ENCODE measurements around the gene ZNF536. TPM values are rescaled to one million over a fixed set of nuclear protein-coding genes. Genes with fewer than 3 reads are reported as not detected.

ZNF536 gene
- total and polyA plus RNA-seq, 2 donors (not counting 1 experiment from before 2014, with no cell fraction given): not detected

GRCh38 chr19:30376826-30377425 lies 4.7 kb downstream of the ZNF536 start:
- intact Hi-C loops (cut with micrococcal nuclease): no loop called here
- no peak overlapping the region for H2AFZ ChIP-seq (ENCODE audit: insufficient read depth, low read depth, low read length, poor library complexity, severe bottlenecking)
- H3K36me3 ChIP-seq (replicated peaks in 1 of 2; ENCODE audit: control extremely low read depth in 1 of 2, control insufficient read depth in 1 of 2, extremely low read depth in 1 of 2, insufficient read depth in 2 of 2, low read length in 1 of 2): no peaks in the 10 kb centered on the region
- ChIA-PET CTCF (no interaction called here), POLR2A (no interaction called here)
- H3K27me3 Mint-ChIP-seq: peaks cover 32% of the 10 kb centered on the region
- TF ChIP-seq CTCF (IDR thresholded peaks at IDR 0.05) (no peak), EZH2 (IDR thresholded peaks at IDR 0.05; ENCODE audit: borderline replicate concordance, insufficient read depth, low read depth, low read length, poor library complexity, severe bottlenecking) (no peak)
- H3K9ac ChIP-seq (ENCODE audit: low read length): no peak overlapping the region
- no peak overlapping the region for H3K4me2 ChIP-seq (replicated peaks; ENCODE audit: low read depth, low read length, poor library complexity, severe bottlenecking)
- no peak overlapping the region for H3K27ac ChIP-seq (ENCODE audit: low read length in 2 of 2)
- ATAC-seq (ENCODE audit: low read depth) (no peak), DNase-seq (no peak)
- no peaks in the 10 kb centered on the region for H3K4me1 ChIP-seq (ENCODE audit: control insufficient read depth in 2 of 2, insufficient read depth in 2 of 2, low read length in 2 of 2)
- no peaks in the 10 kb centered on the region for H3K79me2 ChIP-seq (ENCODE audit: control insufficient read depth, insufficient read depth, low read length)
- H3K27me3 ChIP-seq (replicated peaks in 1 of 4; ENCODE audit: control extremely low read depth in 1 of 4, control insufficient read depth in 3 of 4, insufficient read depth in 4 of 4, low read length in 3 of 4): peaks cover 0 to 6% (median 1%) of the 10 kb centered on the region in 4 experiments
- H3K4me3 ChIP-seq (ENCODE audit: control extremely low read depth in 1 of 5, extremely low read depth in 1 of 5, insufficient read depth in 1 of 5, low read depth in 2 of 5, low read length in 4 of 5): no peak overlapping the region
- H3K27ac Mint-ChIP-seq: no peak overlapping the region
- 93% methylated on average over 15 of the region's 15 CpGs for WGBS (ENCODE audit: insufficient coverage)
- no peaks in the 10 kb centered on the region for H3K9me3 Mint-ChIP-seq (ENCODE audit: insufficient read depth)
- no peak overlapping the region for H3K4me3 Mint-ChIP-seq
- no peaks in the 10 kb centered on the region for H3K4me1 Mint-ChIP-seq
- H3K9me3 ChIP-seq (ENCODE audit: control extremely low read depth in 1 of 3, control insufficient read depth in 2 of 3, insufficient read depth in 1 of 3, low read length in 2 of 3): peaks cover 0 to 6% (median 0%) of the 10 kb centered on the region in 3 donors
- no peaks in the 10 kb centered on the region for H4K20me1 ChIP-seq (ENCODE audit: control insufficient read depth, insufficient read depth, low read length, poor library complexity, severe bottlenecking)

- Mint-ChIP-seq H3K27ac (no peak overlapping the region), H3K27me3 (peaks cover 22% of the 10 kb centered on the region), H3K4me3 (no peak overlapping the region), H3K9me3 (ENCODE audit: insufficient read depth) (no peaks in the 10 kb centered on the region), H3K4me1 (no peaks in the 10 kb centered on the region)
- Histone ChIP-seq H3K9me3 (ENCODE audit: control extremely low read depth in 1 of 3, control insufficient read depth in 2 of 3, insufficient read depth in 1 of 3, low read length in 2 of 3) (peaks cover 0 to 6% (median 0%) of the 10 kb centered on the region in 3 donors), H3K36me3 (replicated peaks in 1 of 2; ENCODE audit: control extremely low read depth in 1 of 2, control insufficient read depth in 1 of 2, extremely low read depth in 1 of 2, insufficient read depth in 2 of 2, low read length in 1 of 2) (no peaks in the 10 kb centered on the region), H3K27me3 (replicated peaks in 1 of 4; ENCODE audit: control extremely low read depth in 1 of 4, control insufficient read depth in 3 of 4, insufficient read depth in 4 of 4, low read length in 3 of 4) (peaks cover 0 to 6% (median 1%) of the 10 kb centered on the region in 4 experiments), H3K27ac (ENCODE audit: low read length in 2 of 2) (no peak overlapping the region), H3K4me3 (ENCODE audit: control extremely low read depth in 1 of 5, extremely low read depth in 1 of 5, insufficient read depth in 1 of 5, low read depth in 2 of 5, low read length in 4 of 5) (no peak overlapping the region), H2AFZ (ENCODE audit: insufficient read depth, low read depth, low read length, poor library complexity, severe bottlenecking) (no peak overlapping the region), H3K79me2 (ENCODE audit: control insufficient read depth, insufficient read depth, low read length) (no peaks in the 10 kb centered on the region), H3K9ac (ENCODE audit: low read length) (no peak overlapping the region), H3K4me2 (replicated peaks; ENCODE audit: low read depth, low read length, poor library complexity, severe bottlenecking) (no peak overlapping the region), H4K20me1 (ENCODE audit: control insufficient read depth, insufficient read depth, low read length, poor library complexity, severe bottlenecking) (no peaks in the 10 kb centered on the region), H3K4me1 (ENCODE audit: control insufficient read depth in 2 of 2, insufficient read depth in 2 of 2, low read length in 2 of 2) (no peaks in the 10 kb centered on the region)
- 93% methylated on average over 4 of the region's 4 CpGs for WGBS (ENCODE audit: insufficient coverage)
- POLR2A ChIA-PET: no interaction called here
- CTCF ChIA-PET: no interaction called here
- intact Hi-C loops (cut with micrococcal nuclease): no loop called here
- ATAC-seq (ENCODE audit: low read depth): no peak
- TF ChIP-seq EZH2 (IDR thresholded peaks at IDR 0.05; ENCODE audit: borderline replicate concordance, insufficient read depth, low read depth, low read length, poor library complexity, severe bottlenecking) (no peak), CTCF (IDR thresholded peaks at IDR 0.05) (no peak)
- DNase-seq: no peak
These were observed 6.5 kb downstream of the ZNF536 start for GRCh38 chr19:30378701-30379100.

All from B cell (primary cell).